H1 (cell line): ENCODE results near the gene ZFP14. TPM values are rescaled to one million over a fixed set of nuclear protein-coding genes. Genes with fewer than 3 reads are reported as not detected.

Source experiments
- ASH2L ChIP-seq: fragments of 200-600, 300-600 bp; sonication (generic); IDR thresholded peaks from one replicate; pipeline ENCODE4 v1.7.1; 2017; ENCODE audit warnings: low read length
- CTCF ChIP-seq, 3 experiments: IDR thresholded peaks; 1 replicate in 2 of 3; 2 replicates in 1 of 3; pipeline versions ENCODE4 v1.5.1 to v1.6.1; 2011; ENCODE audit warnings: low read length in 3 of 3, mild to moderate bottlenecking in 3 of 3, inconsistent platforms in 2 of 3, low read depth in 1 of 3, moderate library complexity in 1 of 3; ENCODE audit not compliant: insufficient read depth in 1 of 3; ENCODE audit errors: control extremely low read depth in 1 of 3
- EZH2 ChIP-seq: fragments of 200-600 bp; sonication (generic); IDR thresholded peaks from 2 replicates; pipeline ENCODE4 v1.7.1; 2012; ENCODE audit warnings: low read depth, mild to moderate bottlenecking, moderate library complexity, low read length, inconsistent platforms; ENCODE audit not compliant: severe bottlenecking
- polyA plus RNA-seq, 7 experiments: library from polyadenylated mRNA; depleted of rRNA in 3 of 7; stranded (reverse) in 5 of 7; unstranded in 2 of 7; fragments of >200 nt in 5 of 7; fragments of 200-250 nt in 2 of 7; gene quantifications; 1 replicate in 5 of 7; 2 replicates in 1 of 7; 4 replicates in 1 of 7; pipeline versions ENCODE4 v1.2.1 to v1.2.3, GENCODE V29; 2011 to 2013; ENCODE audit warnings: missing spikeins in 2 of 7, mixed read lengths in 2 of 7
- total RNA-seq: library from RNA; stranded (reverse); fragmentation: NEBNext Ultra II Directional; extraction: Animal tissue kit (Norgen Biotek cat#: 25700); gene quantifications from 2 replicates; pipeline ENCODE4 v1.2.1, GENCODE V29; 2021
- TF ChIP-seq, protein P1 (sequence below): IDR thresholded peaks from 2 replicates; pipeline ENCODE4 v1.6.1; 2012; ENCODE audit warnings: inconsistent platforms

Gene ZFP14
- total and polyA plus RNA-seq, 2 of the 8 experiments (the other 6 are each of a cell fraction or from before 2014, with no cell fraction given) = 1.7 to 8.2 TPM

DNA sequence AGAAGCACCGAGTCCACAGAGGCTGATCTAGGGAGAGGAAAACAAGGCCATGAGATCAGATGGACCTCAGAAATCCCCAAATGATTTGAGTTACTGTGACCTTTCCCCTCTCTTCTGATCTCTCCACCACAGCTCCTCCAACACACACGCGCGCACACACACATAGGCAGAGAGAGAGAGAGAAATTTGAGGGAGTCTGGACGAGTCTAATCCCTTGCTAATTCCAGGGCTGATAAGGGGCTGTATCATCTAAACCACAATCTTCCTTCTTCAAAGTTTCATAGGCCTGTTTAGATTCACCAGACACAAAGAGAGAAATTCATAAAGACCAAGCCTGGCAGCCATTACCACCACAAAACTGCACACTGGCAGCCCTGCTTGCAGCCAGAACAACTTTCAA is 30.8 kb upstream of the ZFP14 start (continued):
- TF ChIP-seq EZH2 = no peak
- TF ChIP-seq, protein P1, sequence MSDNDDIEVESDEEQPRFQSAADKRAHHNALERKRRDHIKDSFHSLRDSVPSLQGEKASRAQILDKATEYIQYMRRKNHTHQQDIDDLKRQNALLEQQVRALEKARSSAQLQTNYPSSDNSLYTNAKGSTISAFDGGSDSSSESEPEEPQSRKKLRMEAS = no peak
- TF ChIP-seq ASH2L = no peak
- TF ChIP-seq CTCF (IDR thresholded peaks at IDR 0.05; ENCODE audit: control extremely low read depth in 1 of 3, insufficient read depth in 1 of 3, low read depth in 1 of 3, low read length in 3 of 3) = no peak
